22Rv1 (cell line): ENCODE measurements around the gene TMEM245.

ENCODE experiments used
- ZFX ChIP-seq: fragments of 450-650 bp; IDR thresholded peaks from 2 replicates; pipeline ENCODE4 v1.6.1; 2017; ENCODE audit warnings: antibody characterized with exemption, borderline replicate concordance
- TF ChIP-seq, protein P1 (sequence below): fragments of 450-650 bp; IDR thresholded peaks from 2 replicates; pipeline ENCODE4 v1.5.1; 2017; ENCODE audit warnings: mild to moderate bottlenecking

- TF ChIP-seq, protein P1, sequence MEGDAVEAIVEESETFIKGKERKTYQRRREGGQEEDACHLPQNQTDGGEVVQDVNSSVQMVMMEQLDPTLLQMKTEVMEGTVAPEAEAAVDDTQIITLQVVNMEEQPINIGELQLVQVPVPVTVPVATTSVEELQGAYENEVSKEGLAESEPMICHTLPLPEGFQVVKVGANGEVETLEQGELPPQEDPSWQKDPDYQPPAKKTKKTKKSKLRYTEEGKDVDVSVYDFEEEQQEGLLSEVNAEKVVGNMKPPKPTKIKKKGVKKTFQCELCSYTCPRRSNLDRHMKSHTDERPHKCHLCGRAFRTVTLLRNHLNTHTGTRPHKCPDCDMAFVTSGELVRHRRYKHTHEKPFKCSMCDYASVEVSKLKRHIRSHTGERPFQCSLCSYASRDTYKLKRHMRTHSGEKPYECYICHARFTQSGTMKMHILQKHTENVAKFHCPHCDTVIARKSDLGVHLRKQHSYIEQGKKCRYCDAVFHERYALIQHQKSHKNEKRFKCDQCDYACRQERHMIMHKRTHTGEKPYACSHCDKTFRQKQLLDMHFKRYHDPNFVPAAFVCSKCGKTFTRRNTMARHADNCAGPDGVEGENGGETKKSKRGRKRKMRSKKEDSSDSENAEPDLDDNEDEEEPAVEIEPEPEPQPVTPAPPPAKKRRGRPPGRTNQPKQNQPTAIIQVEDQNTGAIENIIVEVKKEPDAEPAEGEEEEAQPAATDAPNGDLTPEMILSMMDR, result no peak
- no peak for TF ChIP-seq ZFX
These were observed 37.6 kb downstream of the TMEM245 start for GRCh38 chr9:109082091-109082620.
